Cardiac fibroblast (primary cell): ENCODE measurements around the gene ROBO1.

Source experiments
- DNase-seq, 2 donors: peaks; one replicate each; pipeline versions ENCODE4 v3.0.0 to v3.0.0-alpha.2; 2010; ENCODE audit warnings: low read depth in 2 of 2
- H3K4me3 ChIP-seq, 2 donors: replicated peaks in 1 of 2; 1 replicate in 1 of 2; 2 replicates in 1 of 2; pipeline ENCODE4 v1.5.1; 2011; ENCODE audit warnings: low read depth in 2 of 2, low read length in 2 of 2, mild to moderate bottlenecking in 2 of 2, moderate library complexity in 1 of 2
- CTCF ChIP-seq: IDR thresholded peaks from one replicate; pipeline ENCODE4 v1.5.1; 2011; ENCODE audit warnings: low read depth, mild to moderate bottlenecking, low read length, inconsistent platforms

The ROBO1 gene

DNA sequence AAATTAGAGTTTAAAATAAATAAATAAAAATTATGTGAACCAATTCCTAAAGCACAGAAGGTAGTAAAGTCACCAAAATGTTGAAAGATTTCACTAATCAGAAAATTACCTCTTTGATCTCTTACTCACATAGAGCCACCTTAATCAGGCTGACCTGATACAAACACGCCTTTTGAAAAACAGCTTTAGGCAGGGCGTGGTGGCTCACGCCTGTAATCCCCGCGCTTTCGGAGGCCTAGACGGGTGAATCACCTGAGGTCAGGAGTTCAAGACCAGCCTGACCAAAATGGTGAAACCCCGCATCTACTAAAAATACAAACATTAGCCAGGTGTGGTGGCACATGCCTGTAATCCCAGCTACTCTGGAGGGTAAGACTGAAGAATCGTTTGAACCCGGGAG, 1197.3 kb downstream of the ROBO1 start:
- H3K4me3 ChIP-seq, result no peak overlapping the region
- no peak for DNase-seq

DNA sequence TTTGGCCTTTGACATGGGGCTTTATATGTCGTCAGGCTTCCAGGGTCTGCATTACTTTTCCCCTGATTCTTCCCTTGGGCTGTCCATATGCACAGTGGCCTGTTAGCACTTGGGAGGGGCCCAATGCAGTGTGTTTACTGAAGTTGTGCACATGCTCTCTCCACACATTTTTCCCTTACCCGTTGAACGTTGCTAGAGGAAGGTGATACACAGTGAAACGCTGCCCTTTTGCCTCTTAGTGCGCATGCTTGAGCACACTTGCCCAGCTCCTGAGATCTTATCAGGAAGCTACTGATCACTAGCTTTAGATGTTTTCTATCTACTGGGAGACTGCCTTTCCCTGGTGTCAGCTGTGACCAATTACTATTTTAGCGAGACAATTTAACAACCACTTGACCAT, 1198.0 kb downstream of the ROBO1 start:
- TF ChIP-seq CTCF, result no peak
- DNase-seq, result no peak
- H3K4me3 ChIP-seq, result no peak overlapping the region

More for the DNA sequence above, 1197.3 kb downstream of the ROBO1 start:
- TF ChIP-seq CTCF, result no peak

DNA sequence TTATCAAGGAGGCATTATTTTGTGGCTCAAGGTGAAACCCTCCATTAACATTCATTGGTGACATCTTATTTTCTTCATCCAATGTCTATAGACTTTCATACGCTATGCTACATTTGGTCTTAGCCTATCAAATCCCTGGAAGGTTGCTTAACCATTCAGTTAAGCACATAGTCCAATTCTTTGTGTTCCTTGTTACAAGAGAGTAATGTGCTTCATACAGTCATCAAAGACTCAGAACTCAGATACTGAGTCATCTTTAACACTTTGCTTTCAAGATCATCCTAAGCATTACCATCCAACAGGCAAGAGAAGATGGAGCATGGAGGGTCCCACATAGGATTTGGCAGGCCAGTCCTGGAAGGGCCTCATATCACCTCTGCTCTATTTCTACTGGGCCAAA, 1202.1 kb downstream of the ROBO1 start:
- no peak overlapping the region for H3K4me3 ChIP-seq
- DNase-seq, result no peak
- no peak for TF ChIP-seq CTCF

DNA sequence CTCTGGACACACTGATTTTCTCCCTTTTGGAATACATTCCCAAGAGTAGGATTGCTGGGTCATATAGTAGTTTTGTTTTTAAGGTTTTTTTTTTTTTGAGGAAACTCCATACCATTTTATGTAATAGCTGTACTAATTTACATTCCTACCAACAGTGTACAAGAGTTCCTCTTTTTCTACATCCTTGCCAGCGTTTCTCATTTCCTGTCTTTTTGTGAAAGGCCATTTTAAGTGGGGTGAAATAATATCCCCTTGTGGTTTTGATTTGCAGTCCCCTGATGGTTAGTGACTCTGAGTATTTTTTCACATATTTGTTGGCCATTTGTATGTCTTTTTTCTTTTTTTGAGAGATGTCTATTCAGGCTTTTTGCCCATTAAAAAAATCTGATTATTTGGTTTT, 1205.5 kb downstream of the ROBO1 start:
- no peak overlapping the region for H3K4me3 ChIP-seq
- no peak for DNase-seq
- no peak for TF ChIP-seq CTCF
